ENCODE results near the gene TBC1D22A.

DNA sequence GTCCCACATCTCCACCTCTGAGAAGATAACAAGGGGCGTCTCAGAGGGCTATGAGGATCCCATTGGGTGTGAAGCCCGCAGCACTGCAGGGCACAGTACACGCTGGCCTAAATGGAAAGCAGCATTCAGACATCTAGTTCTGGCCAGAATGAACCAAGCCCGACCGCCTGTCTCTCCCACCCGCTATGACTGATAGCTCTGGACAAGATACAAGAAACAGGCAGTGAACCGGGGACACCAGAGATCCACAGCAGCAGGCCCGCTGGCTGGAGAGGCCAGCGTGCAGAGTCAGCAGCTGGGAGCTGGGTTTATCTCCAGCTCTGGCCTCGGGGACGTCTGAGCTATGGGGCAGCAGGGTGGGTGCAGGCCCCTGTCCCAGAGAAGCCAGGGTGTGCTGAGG is 34.0 kb upstream of the TBC1D22A start:
- TF ChIP-seq, protein P1, sequence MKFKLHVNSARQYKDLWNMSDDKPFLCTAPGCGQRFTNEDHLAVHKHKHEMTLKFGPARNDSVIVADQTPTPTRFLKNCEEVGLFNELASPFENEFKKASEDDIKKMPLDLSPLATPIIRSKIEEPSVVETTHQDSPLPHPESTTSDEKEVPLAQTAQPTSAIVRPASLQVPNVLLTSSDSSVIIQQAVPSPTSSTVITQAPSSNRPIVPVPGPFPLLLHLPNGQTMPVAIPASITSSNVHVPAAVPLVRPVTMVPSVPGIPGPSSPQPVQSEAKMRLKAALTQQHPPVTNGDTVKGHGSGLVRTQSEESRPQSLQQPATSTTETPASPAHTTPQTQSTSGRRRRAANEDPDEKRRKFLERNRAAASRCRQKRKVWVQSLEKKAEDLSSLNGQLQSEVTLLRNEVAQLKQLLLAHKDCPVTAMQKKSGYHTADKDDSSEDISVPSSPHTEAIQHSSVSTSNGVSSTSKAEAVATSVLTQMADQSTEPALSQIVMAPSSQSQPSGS (IDR thresholded peaks at IDR 0.05; ENCODE audit: low read length) = no peak
- TF ChIP-seq, protein P2, sequence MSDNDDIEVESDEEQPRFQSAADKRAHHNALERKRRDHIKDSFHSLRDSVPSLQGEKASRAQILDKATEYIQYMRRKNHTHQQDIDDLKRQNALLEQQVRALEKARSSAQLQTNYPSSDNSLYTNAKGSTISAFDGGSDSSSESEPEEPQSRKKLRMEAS (IDR thresholded peaks at IDR 0.05; ENCODE audit: low read depth, low read length) = no peak
- no peak for TF ChIP-seq DPF2 (IDR thresholded peaks at IDR 0.05)

All from GM12878 (cell line).